Stimulated activated CD8-positive, alpha-beta memory T cell treated with anti-CD3 and anti-CD28 coated beads, Interleukin-2, amount 100 ng/mL, for 1 hour (primary cell): ENCODE data around the gene STOML1.
A peak's percentile ranks its signal among the peaks of the same experiment; 100 is the strongest.

ENCODE experiments used
- DNase-seq, 2 donors: peaks; one replicate each; pipeline ENCODE4 v3.0.0-alpha.2; 2020; ENCODE audit warnings: low read depth in 2 of 2

Gene STOML1, protein sequence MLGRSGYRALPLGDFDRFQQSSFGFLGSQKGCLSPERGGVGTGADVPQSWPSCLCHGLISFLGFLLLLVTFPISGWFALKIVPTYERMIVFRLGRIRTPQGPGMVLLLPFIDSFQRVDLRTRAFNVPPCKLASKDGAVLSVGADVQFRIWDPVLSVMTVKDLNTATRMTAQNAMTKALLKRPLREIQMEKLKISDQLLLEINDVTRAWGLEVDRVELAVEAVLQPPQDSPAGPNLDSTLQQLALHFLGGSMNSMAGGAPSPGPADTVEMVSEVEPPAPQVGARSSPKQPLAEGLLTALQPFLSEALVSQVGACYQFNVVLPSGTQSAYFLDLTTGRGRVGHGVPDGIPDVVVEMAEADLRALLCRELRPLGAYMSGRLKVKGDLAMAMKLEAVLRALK

DNA sequence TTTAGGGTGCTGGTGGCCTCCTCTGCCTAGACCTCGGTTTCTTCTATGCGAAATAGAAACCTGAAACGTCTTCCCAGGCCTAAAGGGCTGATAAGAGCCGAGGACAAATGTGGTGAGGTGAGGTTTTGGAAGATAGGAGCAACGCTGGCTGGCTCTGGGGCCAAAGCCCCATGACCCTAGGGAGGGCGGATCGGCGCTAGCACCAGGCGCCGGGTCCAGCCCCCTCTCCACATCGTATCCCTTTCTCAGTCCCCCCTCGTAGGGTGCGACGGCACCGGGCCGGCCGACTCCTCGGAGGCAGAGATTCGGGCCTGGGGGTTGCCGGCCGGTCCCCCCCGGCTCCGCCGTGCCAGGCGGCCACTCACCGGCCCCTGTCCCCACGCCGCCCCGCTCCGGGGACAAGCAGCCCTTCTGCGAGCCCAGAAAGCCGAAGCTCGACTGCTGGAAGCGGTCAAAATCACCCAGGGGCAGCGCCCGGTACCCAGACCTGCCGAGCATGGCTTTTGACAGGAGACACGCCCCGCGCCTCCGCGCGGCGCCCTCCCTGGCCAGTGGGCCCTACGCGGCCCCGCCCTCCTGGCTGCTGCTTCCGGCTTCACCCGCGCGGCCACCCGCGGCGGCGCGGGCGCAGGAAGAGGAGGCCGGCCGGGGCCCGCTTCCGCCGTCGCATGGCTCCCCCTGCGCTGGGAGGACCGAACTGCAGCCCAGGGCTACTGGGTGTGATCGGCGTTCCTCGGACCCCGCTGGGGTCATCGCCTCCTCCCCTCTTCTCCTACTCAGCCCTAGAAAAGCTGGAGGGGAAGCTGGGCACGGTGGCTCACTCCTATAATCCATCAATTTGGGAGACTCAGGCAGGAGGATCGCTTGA lies at the start of gene STOML1:
Gene STOML1, minus strand, starts transcription at position 570 of the 868 bp plus-strand sequence. Its CDS starts 72 bp downstream, at position 498.
- peak; percentile 83 to 89 for DNase-seq

DNA sequence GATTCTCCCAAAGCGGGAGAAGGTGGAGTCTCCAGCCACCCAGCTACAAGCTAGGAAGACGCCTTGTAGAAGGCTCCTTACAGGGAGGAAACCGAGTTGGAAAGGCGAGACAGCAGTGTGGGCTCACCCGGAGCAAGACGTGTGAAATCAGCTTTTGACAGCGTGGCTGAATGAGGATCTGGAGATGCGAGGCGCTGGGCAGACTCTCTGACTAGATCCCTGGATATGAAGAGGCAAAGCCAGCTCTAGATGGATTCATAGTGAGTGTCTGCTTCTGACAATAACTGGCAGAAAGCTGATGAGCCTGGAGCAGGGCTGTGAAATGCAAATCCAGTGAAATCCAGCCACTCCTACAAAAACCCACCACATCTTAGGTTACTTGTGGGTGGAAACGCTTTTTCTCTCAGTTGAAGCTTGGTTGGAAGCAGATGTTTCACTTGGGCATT lies 49.2 kb upstream of the STOML1 start:
- DNase-seq, result no peak

DNA sequence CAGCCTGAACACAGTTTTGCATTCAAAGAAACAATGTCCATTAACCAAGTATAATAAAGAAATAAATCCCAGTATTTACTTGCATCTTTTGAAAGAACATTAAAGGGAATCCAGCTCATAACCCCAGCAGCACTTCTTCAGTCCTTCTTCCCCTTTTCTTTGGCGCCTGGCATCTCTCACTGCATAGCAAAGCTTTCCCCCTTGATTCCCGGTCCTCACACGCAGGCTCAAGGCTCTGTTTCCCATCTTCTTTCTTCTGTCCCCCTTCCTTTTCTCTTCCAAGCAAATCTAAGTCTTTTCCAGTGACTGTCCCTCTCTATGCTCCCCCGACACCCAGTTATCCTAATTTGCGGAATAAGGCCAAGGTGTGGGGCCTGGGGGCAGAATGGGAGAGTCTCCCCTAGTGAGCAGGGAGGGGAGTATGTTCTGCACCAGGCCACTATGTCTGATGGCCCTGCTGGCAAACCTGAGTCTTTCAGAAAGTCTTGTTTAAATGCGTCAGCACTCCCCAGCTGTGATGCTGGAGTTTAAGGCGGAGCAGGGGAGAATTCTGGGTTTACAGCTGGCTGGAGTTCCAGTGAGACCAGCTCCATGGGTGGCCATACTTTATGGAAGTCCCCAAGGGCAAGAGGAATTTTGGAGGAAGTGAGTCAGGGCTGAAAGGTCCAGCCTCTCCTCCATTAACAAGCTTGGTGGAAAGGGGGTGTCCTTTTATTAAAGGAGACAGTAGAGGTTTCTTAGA lies 48.2 kb upstream of the STOML1 start:
- DNase-seq, result no peak

DNA sequence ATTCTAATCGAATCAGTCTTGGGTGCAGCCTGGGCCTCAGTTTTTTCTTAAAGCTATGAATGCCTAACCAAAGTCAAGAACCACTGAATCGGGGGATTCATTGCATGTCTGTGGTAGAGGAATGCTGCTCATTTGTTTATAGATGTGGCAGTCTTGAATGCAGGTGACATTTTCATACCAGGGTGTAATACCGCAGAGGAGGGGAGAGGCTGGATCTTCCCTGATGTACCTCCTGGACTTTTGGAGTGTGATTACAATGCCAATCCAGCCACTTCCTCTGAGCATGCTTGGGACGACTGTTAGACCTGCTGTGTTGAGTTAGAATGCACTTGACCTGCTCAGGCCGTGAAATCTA lies 47.5 kb upstream of the STOML1 start:
- no peak for DNase-seq

DNA sequence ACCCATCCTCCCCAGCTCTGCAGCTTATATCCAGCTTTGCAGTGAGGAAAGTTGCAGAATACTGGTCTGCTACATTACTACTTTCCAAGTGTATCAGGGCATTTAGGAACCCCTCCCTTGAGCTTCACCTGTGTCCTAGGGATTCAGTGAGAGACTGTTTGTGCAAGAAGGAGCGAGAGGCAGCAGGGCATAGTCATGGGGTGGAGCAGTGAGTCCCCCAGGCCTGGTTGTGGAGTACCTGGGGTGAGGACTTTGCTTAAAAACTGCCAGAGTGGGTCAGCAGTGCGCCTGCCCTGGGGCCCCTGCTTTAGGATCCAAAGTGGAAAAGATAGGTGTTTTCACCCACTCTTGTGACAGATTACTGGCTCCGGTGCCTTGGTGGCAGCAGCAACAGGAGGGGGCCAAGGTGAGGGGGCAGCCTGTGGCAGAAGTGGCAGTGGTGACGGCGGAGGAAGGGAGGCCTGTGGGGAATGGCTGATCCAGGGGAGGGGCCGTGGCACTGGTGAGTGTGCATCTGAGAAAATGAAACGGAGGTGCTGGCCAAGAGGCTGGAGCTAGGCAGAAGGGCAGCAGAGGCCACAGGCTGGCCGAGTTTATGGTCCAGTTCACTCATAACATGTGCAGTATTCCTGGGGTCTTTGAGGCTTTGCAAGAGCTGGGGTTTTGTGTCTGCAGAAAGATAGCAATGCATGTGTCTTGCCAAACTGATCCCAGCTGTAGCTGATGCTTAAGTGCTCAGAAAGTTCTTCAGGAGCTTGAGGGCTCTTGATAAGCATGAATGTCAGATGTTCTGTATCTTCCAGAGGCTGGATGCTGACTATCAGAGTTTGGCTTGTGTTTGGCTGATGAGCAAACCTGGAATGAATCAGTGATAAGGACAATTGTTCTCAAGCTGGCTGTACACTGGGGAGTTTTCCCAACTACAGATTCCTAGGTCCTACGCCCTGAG lies 46.9 kb upstream of the STOML1 start:
- no peak for DNase-seq

DNA sequence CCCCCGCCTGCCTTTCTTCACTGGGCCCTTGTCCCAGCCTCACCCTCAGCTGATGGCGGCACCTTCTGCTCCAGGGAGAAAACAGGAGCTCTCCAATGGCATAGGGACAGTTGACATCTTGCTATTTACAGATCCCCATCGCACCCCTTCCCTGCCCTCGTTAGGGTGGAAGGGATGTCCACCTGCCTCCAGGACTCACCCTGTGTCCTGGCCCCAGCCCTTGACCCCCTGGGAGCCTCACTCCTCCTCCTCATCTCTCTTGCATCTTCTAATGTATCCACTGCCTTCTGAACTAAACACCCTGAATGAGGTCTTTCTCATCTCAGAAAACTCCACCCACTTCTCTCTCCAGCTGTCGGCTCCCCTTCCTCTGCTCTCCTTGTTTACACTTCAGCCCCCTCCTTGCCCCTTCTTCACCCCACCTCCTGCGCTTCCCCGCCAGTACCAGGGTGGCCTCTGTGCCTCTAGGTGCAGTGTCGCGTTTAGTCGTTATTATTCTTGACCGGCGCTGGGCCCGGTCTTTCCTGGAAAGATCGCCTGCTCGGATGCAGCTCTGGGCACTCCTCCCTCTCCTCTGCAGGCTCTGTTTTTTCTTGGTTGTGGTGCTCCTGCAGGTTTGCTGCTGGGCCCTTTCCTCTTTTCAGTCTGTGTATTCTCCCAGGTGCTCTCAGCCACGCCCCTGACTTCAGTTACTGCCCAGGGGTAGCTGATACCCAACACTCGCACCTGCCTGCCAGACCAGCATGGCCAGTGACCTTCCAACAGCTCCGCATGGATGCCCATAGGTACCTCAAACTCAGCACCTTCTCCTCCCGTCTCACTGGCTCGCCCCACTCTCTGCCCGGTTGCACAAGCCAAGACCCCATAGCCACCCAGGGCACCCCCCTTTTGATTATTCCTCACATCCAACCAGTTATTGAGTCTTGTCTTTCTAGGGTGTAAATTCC lies 45.3 kb upstream of the STOML1 start:
- DNase-seq, result no peak

DNA sequence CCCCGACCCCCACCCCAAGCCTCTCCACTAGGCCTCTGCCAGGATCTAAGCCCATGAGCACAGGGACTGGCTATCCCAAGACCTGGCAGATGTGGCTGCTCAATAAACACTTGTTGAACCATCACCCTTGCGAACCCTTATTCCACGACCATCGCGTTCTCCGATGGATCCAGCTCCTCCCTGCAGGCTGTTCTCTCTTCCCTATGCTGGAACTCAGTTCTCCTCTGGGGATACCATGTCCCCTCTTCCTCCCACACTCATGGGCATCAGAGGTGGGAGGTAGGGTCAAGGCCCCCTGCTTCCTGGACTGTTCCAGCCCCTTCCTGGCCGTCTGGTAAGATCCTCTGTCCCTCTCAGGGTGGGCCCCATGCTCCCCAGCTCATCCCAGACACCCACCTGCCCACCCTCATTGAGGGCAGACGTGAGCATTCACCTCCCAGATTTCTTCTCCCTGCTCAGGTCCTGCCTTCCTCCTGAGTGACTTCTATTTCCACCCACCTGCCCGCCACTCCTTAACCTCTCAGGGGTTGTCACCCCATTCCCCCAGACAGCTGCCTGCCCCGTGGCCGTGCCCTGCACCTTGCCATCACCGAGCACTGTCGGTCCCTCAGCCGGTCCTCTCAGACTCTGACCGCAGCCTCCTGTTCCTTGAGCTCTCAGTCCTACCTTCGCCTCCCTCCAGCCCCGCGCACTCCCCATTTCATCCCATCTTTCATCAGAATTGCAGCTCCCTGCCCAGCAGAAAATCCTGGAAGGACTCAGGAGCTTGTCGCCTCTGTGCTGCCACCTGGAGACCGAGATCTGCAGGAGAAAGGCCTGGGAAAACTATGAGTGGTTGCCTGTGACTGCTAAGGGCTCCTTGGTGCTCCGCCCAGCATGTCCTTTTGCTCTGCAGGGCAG lies 44.4 kb upstream of the STOML1 start:
- DNase-seq, result no peak

DNA sequence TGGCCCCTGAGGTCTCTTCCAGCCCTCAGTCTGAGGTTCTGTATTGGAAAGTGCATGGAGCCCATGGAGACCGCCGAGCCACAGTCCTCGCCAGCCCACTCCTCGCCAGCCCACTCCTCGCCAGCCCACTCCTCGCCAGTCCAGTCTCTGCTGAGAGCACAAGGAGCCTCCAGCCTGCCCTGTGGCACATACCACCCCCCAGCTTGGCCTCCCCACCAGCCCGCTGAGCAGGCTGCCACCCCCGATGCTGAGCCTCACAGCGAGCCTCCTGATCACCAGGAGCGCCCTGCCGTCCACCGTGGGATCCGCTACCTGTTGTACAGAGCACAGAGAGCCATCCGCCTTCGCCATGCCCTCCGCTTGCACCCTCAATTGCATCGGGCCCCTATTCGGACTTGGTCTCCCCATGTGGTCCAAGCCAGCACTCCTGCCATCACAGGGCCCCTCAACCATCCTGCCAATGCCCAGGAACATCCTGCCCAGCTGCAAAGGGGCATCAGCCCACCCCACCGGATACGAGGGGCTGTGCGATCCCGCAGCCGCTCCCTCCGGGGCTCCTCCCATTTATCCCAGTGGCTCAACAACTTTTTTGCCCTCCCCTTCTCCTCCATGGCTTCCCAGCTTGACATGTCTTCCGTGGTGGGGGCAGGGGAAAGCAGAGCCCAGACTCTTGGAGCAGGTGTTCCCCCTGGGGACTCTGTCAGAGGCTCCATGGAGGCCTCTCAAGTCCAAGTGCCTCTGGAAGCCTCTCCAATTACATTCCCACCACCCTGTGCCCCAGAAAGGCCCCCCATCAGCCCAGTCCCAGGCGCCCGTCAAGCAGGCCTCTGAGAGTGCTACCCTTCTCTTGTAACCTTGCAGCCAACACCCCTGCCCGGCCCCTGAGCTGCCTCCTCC lies 43.3 kb upstream of the STOML1 start:
- DNase-seq, result no peak

DNA sequence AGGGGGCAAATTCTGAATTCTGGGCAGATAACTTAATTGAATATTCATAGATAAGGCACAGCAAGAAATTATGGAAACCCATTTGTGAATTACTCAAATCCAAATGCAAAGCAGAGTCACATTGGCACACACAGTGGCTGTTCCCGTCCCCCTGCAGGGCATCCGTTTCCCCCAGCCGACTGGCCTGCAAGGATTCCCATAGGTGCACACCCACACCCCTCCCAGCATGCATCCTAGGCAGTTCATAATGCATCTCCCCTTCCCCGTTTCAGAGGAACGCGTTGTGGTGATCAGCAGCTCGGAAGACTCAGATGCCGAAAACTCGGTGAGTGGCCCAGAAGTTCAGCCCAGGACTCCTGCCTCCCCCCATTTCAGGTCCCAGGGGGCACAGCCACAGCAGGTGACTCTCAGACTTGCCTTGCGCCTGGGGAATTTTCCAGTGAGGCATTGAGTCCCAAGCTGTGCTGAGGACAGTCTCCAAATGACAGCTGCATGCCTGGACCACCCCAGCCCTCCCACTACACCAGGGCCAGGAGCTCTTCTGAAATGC lies 42.2 kb upstream of the STOML1 start:
- DNase-seq, result no peak

DNA sequence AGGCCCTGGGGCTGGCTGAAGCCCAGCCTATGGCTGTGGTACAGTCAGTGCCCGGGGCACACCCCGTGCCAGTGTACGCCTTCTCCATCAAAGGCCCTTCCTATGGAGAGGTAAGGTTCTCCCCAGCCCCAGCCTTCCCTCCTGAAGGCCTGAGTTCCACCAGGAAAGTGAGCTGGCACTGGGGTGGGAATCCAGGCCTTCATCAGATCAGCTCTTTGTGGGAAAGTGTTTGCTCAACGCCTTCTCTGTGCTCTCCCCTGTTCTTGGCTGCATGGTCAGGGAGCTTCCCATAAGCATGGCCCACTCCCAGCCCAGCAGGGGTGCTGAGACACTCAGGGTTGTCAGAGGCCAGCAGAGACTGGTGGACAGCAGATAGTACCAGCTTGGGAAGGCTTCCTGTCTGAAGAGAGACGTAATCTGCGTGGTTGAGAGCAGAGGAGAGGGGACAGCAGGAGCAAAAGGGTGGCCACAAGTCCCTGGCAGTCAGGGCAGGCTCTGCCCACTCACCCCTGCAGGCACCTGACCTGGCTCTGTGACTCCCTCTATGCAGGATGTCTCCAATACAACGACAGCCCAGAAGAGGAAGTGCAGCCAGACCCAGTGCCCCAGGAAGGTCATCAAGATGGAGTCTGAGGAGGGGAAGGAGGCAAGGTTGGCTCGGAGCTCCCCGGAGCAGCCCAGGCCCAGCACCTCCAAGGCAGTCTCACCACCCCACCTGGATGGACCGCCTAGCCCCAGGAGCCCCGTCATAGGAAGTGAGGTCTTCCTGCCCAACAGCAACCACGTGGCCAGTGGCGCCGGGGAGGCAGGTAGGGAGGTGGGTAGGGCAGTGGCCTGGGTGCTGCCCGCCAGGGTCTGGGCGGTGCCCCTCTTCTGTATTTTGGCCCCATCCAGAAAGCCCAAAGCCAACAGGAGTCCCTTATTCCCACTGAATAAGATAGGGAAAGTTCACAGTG lies 40.8 kb upstream of the STOML1 start:
- no peak for DNase-seq

DNA sequence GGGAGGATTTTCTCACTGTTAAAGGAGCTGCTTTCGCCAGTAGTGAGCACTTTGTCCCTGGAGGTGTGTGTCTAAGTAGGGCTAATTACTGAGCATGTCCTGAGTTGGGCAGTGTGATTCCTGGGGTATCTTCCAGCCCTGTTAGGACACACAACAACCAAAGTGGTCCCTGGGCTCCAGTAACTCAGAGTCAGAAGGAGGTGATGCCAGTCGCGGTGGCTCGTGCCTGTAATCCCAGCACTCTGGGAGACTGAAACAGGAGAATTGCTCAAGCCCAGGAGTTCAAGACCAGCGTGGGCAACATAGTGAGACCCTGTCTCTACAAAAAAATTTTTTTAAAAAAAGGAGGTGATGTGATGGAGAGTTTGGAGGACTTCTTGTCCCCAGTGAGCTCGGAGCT lies 40.0 kb upstream of the STOML1 start:
- no peak for DNase-seq

DNA sequence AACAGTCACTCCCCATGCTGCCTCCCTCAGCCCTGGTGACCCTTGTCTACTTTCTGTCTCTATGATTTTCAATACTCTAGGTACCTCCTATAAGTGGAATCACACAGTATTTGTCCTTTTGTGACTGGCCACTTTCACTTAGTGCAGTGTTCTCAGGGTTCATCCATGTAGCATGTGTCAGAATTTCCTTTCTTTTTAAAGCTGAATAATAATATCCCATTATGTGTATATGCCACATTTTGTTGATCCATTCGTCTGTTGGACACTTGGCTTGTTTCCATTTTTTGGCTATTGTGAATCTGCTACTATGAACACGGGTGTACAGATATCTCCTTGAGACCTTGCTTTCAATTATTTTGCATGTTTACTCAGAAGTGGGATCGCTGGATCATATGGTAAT lies 36.6 kb upstream of the STOML1 start:
- DNase-seq, result no peak

DNA sequence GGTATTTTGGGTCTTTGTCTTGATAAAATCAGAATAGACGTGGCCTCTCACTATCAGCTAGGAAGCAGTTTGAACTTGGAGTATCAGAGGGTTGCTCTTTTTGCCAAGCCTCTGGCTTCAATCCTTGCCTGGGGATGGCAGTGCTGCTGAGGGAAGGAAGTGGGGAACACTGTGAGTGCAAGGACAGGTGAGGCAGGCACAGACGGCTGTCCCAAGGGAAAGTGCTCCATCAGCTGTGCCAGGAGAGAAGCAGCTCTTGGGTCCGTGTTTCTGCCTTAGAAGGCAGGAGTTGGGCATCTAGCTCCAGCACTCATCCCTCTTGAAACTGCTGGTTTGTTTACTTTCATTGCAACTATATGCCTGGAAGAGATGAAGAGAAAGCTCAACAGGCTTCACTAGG lies 35.6 kb upstream of the STOML1 start:
- no peak for DNase-seq

DNA sequence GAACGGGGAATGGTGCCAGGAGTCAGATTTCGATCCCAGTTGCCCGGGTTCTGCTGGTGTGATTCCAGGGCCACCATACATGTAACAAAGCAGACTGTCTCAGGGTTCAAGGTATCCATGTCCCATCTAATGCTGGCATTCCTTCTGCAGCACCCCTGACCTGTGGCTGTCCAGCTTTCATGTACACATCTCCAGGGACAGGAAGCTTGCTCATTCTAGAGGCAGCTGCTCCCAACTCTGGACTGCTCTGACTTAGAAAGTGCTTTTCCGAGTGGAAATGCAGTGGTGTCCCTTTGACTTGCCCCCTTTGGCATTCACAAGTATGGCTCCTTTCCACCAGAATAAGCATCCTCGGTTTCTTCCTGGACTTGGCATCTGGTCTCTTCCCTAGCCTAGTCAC lies 33.3 kb upstream of the STOML1 start:
- no peak for DNase-seq

DNA sequence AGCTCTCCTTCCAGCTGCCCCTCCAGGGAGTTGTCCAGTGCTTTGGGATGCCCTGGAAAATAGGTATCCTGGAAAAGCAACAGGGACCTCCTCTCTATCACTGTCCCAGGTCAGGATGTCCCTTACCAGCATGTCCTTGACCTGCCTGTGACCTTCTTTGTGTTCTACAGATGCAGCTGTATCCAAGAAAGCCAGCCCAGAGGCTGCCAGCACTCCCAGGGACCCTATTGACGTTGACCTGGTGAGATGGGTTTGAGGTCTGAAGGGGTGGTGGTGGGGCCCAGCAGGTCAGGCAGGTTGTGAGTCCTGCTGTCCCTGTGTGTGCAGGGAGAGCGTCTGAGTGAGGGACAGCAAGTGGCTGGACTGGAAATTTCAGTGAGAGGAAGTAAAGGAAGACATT lies 32.6 kb upstream of the STOML1 start:
- DNase-seq, result no peak

DNA sequence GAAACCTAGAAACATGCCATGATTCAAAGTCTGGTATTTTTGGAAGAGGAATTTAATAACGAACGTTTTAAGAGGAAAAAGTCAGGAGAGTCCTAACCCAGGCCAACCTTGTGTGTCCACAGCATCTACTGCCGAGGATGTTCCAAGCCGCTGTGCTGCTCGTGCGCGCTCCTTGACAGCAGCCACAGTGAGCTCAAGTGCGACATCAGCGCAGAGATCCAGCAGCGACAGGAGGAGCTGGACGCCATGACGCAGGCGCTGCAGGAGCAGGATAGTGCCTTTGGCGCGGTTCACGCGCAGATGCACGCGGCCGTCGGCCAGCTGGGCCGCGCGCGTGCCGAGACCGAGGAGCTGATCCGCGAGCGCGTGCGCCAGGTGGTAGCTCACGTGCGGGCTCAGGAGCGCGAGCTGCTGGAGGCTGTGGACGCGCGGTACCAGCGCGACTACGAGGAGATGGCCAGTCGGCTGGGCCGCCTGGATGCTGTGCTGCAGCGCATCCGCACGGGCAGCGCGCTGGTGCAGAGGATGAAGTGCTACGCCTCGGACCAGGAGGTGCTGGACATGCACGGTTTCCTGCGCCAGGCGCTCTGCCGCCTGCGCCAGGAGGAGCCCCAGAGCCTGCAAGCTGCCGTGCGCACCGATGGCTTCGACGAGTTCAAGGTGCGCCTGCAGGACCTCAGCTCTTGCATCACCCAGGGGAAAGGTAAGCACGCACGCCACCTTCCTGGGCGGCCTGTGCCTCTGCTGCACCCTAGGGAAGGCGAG lies 30.8 kb upstream of the STOML1 start:
- no peak for DNase-seq
